SKM-1 treated with dmso at 0.1 percent for 144 hours (cell line): ENCODE measurements around the gene PGAM5.
A peak's percentile ranks its signal among the peaks of the same experiment; 100 is the strongest.
"Not testable (repeated sequence)": the region's sequence is repeated elsewhere in the genome, so short reads cannot be mapped to it uniquely, and the experiment has no call there.

ENCODE experiments used
- DNase-seq: peaks from one replicate; lab custom pipeline; 2025; ENCODE audit not compliant: unreplicated experiment; lab: John Stamatoyannopoulos, UW

Gene PGAM5

GRCh38 chr12:132687211-132688164 is 23.2 kb upstream of the PGAM5 start, which contains the start of the genes POLE and PXMP2:
POLE (minus strand) TSS chr12:132687342; CDS start chr12:132687315, 27 bp downstream.
PXMP2 (plus strand) TSS chr12:132687587; CDS start chr12:132687671, 84 bp downstream.
- peak; percentile 66 for DNase-seq

GRCh38 chr12:132689227-132689626 is 21.4 kb upstream of the PGAM5 start:
- no peak for DNase-seq

- no peak for DNase-seq
Measured at GRCh38 chr12:132690112-132690511, 20.5 kb upstream of the PGAM5 start.

GRCh38 chr12:132692030-132692429 is 18.6 kb upstream of the PGAM5 start:
- DNase-seq, result not testable (repeated sequence)

GRCh38 chr12:132694888-132695287 is 15.8 kb upstream of the PGAM5 start:
- not testable (repeated sequence) for DNase-seq

- no peak for DNase-seq
Measured at GRCh38 chr12:132695431-132695830, 15.2 kb upstream of the PGAM5 start.

- no peak for DNase-seq
Measured at GRCh38 chr12:132698341-132698740, 12.3 kb upstream of the PGAM5 start.

- DNase-seq, result no peak
Measured at GRCh38 chr12:132700212-132700822, 10.3 kb upstream of the PGAM5 start.

- no peak for DNase-seq
Measured at GRCh38 chr12:132702640-132703039, 8.0 kb upstream of the PGAM5 start.

- DNase-seq, result no peak
Measured at GRCh38 chr12:132703641-132704040, 7.0 kb upstream of the PGAM5 start.

GRCh38 chr12:132707241-132707640 is 3.4 kb upstream of the PGAM5 start:
- DNase-seq, result no peak

GRCh38 chr12:132708150-132708549 is 2.5 kb upstream of the PGAM5 start:
- no peak for DNase-seq

GRCh38 chr12:132710043-132710404 is 618 bp upstream of the PGAM5 start:
- no peak for DNase-seq

GRCh38 chr12:132711080-132711843 is 620 bp downstream of the PGAM5 start:
- no peak for DNase-seq

GRCh38 chr12:132713123-132713522 is 2.5 kb downstream of the PGAM5 start:
- no peak for DNase-seq

GRCh38 chr12:132715874-132716273 is 5.2 kb downstream of the PGAM5 start:
- no peak for DNase-seq

GRCh38 chr12:132716356-132716755 is 5.7 kb downstream of the PGAM5 start:
- DNase-seq, result no peak

- DNase-seq, result no peak
Measured at GRCh38 chr12:132717011-132717410, 6.4 kb downstream of the PGAM5 start.

- no peak for DNase-seq
Measured at GRCh38 chr12:132717531-132718387, 7.1 kb downstream of the PGAM5 start.

GRCh38 chr12:132718644-132719043 is 8.0 kb downstream of the PGAM5 start:
- DNase-seq, result no peak
